Transverse colon (tissue), 3 donors: ENCODE measurements around the gene KLHDC10.

Source experiments
- CTCF ChIP-seq, 5 experiments: fragments of 200-600 bp in 3 of 5; fragments of 450-650 bp in 2 of 5; sonication (generic) in 3 of 5; IDR thresholded peaks; 1 replicate in 2 of 5; 2 replicates in 3 of 5; pipeline ENCODE4 v1.5.1; 2016 to 2017; ENCODE audit warnings: antibody characterized with exemption in 5 of 5, inconsistent platforms in 3 of 5, mild to moderate bottlenecking in 2 of 5, moderate library complexity in 1 of 5
- POLR2A ChIP-seq: fragments of 450-650 bp; IDR thresholded peaks from one replicate; pipeline ENCODE4 v1.6.1; 2016; ENCODE audit warnings: antibody characterized with exemption, mild to moderate bottlenecking, moderate library complexity

GRCh38 chr7:130112662-130113425 is 42.5 kb downstream of the KLHDC10 start:
- TF ChIP-seq CTCF (IDR thresholded peaks at IDR 0.05) (no peak), POLR2A (no peak)
